Right lobe of liver (tissue), 6 donors: ENCODE measurements around the gene MFSD2A. TPM values are rescaled to one million over a fixed set of nuclear protein-coding genes. Genes with fewer than 3 reads are reported as not detected.
A peak's percentile ranks its signal among the peaks of the same experiment; 100 is the strongest.
"Not testable (repeated sequence)": the region's sequence is repeated elsewhere in the genome, so short reads cannot be mapped to it uniquely, and the experiment has no call there.

Experiments
- ATAC-seq, 4 donors: fragments of 200-7000 bp; cut with Tn5 transposase; one replicate each; pipeline ENCODE4 v1.9.1; 2020; ENCODE audit warnings: mild to moderate bottlenecking in 4 of 4, moderate library complexity in 4 of 4
- DNase-seq, 3 donors: peaks; one replicate each; pipeline ENCODE4 v3.0.0-alpha.2; 2020
- H3K27ac ChIP-seq, 3 donors: fragments of 200-600 bp; one replicate each; pipeline ENCODE4 v1.8.0; 2022
- H3K27me3 ChIP-seq, 2 donors: fragments of 200-600 bp; one replicate each; pipeline ENCODE4 v1.8.0; 2022
- H3K36me3 ChIP-seq, 4 donors: fragments of 200-600 bp; sonication (generic) in 1 of 4; one replicate each; pipeline versions ENCODE4 v1.5.1 to v1.8.0; 2017 to 2022; ENCODE audit warnings: control low read depth in 1 of 4
- H3K4me1 ChIP-seq, 4 donors: fragments of 200-600 bp; sonication (generic) in 1 of 4; one replicate each; pipeline versions ENCODE4 v1.5.1 to v1.8.0; 2017 to 2022; ENCODE audit warnings: control low read depth in 1 of 4
- H3K4me3 ChIP-seq, 3 donors: fragments of 200-600 bp; one replicate each; pipeline ENCODE4 v1.8.0; 2022
- H3K9me3 ChIP-seq, 4 donors: fragments of 200-600 bp; sonication (generic) in 1 of 4; one replicate each; pipeline versions ENCODE4 v1.5.1 to v1.8.0; 2017 to 2022; ENCODE audit warnings: control low read depth in 1 of 4
- POLR2A ChIP-seq: fragments of 450-650 bp; IDR thresholded peaks from one replicate; pipeline ENCODE4 v1.6.1; 2017; ENCODE audit warnings: antibody characterized with exemption, mild to moderate bottlenecking
- WGBS: methylation state at CpG from one replicate; pipeline ENCODE4 v1.1.6; 2018; ENCODE audit warnings: low coverage, low lambda C conversion rate; ENCODE audit not compliant: insufficient coverage; ENCODE audit errors: missing lambda C conversion rate; 5-methylcytosine and 5-hydroxymethylcytosine counted together
- intact Hi-C, 2 donors: fragments of 100-400 bp; cut with DNase I; formaldehyde crosslinking; loops; one replicate each; pipeline versions ENCODE4 v1.11.2 to v1.14.1; 2022
- total RNA-seq, 6 experiments: library from RNA; depleted of rRNA in 2 of 6; stranded (reverse); fragments of >200 nt in 2 of 6; fragmentation: NEBNext Ultra II Directional in 3 of 6; extraction: Animal tissue kit (Norgen Biotek cat#: 25700) in 3 of 6; gene quantifications; one replicate each; pipeline versions ENCODE4 v1.1.0 to v1.2.4, GENCODE V29; 2016 to 2023
- TF ChIP-seq, protein P1 (sequence below), 4 donors: fragments of 200-600 bp in 3 of 4; fragments of 450-650 bp in 1 of 4; IDR thresholded peaks; one replicate each; pipeline versions ENCODE4 v1.5.1 to v1.8.0; 2016 to 2022; ENCODE audit warnings: antibody characterized with exemption in 4 of 4, mild to moderate bottlenecking in 2 of 4
- donor health status: DM: no; HTN: yes; CAD: no.
- donor health status: DM: no; HTN: no; CAD: no.
- donor health status: DM: no; HTN: no; CAD: no.
- donor health status: DM: no; HTN: yes; CAD: no.
- donor health status: DM: no; HTN: yes; CAD: no.

MFSD2A gene
- total RNA-seq, 6 experiments from 2014 or later: 44.3 to 292 (median 113) TPM

- H3K4me1 ChIP-seq: no peaks in the 10 kb centered on the region
- TF ChIP-seq, protein P1, sequence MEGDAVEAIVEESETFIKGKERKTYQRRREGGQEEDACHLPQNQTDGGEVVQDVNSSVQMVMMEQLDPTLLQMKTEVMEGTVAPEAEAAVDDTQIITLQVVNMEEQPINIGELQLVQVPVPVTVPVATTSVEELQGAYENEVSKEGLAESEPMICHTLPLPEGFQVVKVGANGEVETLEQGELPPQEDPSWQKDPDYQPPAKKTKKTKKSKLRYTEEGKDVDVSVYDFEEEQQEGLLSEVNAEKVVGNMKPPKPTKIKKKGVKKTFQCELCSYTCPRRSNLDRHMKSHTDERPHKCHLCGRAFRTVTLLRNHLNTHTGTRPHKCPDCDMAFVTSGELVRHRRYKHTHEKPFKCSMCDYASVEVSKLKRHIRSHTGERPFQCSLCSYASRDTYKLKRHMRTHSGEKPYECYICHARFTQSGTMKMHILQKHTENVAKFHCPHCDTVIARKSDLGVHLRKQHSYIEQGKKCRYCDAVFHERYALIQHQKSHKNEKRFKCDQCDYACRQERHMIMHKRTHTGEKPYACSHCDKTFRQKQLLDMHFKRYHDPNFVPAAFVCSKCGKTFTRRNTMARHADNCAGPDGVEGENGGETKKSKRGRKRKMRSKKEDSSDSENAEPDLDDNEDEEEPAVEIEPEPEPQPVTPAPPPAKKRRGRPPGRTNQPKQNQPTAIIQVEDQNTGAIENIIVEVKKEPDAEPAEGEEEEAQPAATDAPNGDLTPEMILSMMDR (IDR thresholded peaks at IDR 0.05): no peak
- TF ChIP-seq POLR2A: no peak
Observed at GRCh38 chr1:39910263-39910662, 44.7 kb upstream of the MFSD2A start.

DNA sequence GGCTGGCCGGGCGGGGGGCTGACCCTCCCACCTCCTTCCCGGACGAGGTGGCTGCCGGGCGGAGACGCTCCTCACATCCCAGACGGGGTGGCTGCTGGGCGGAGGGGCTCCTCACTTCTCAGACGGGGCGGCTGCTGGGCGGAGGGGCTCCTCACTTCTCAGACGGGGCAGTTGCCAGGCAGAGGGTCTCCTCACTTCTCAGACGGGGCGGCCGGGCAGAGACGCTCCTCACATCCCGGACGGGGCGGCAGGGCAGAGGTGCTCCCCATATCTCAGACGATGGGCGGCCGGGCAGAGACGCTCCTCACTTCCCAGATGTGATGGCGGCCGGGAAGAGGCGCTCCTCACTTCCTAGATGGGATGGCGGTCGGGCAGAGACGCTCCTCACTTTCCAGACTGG, 41.8 kb upstream of the MFSD2A start:
- H3K4me3 ChIP-seq, H3K36me3 ChIP-seq, H3K9me3 ChIP-seq, H3K27me3 ChIP-seq, DNase-seq, ATAC-seq, H3K4me1 ChIP-seq, H3K27ac ChIP-seq, intact Hi-C loops: not testable (repeated sequence)
- no CpG with 5 or more reads among the region's 30 CpGs for WGBS

More at GRCh38 chr1:39910263-39910662, 44.7 kb upstream of the MFSD2A start:
- 81% methylated on average over 3 of the region's 3 CpGs for WGBS
- ATAC-seq (no peak), DNase-seq (no peak)
- intact Hi-C loops: no loop called here
- Histone ChIP-seq H3K36me3 (no peaks in the 10 kb centered on the region), H3K27ac (no peak overlapping the region), H3K4me3 (no peak overlapping the region), H3K9me3 (no peaks in the 10 kb centered on the region), H3K27me3 (no peaks in the 10 kb centered on the region)

GRCh38 chr1:39915499-39916129, 39.3 kb upstream of the MFSD2A start:
- H3K4me3 ChIP-seq: no peak overlapping the region
- peaks cover 0 to 4% (median 0%) of the 10 kb centered on the region in 4 donors for H3K4me1 ChIP-seq
- H3K9me3 ChIP-seq: no peaks in the 10 kb centered on the region
- no peaks in the 10 kb centered on the region for H3K36me3 ChIP-seq
- no peak overlapping the region for H3K27ac ChIP-seq
- no peak for DNase-seq
- no peak for ATAC-seq
- intact Hi-C loops: loop anchor here (5.0 kb wide), 2 partner anchors 57 to 62 kb away; no protein-coding TSS in a partner anchor
- TF ChIP-seq, protein P1 (IDR thresholded peaks at IDR 0.05): no peak
- no peak for TF ChIP-seq POLR2A
- H3K27me3 ChIP-seq: no peaks in the 10 kb centered on the region
- 40% methylated on average over 1 of the region's 6 CpGs for WGBS

- ATAC-seq (no peak), DNase-seq (no peak)
- Histone ChIP-seq H3K4me1 (peaks cover 0 to 7% (median 2%) of the 10 kb centered on the region in 4 donors), H3K9me3 (no peaks in the 10 kb centered on the region), H3K27me3 (no peaks in the 10 kb centered on the region), H3K27ac (no peak overlapping the region), H3K4me3 (no peak overlapping the region), H3K36me3 (no peaks in the 10 kb centered on the region)
- intact Hi-C loops: loop anchor here (5.0 kb wide), 2 partner anchors 54 to 59 kb away; no protein-coding TSS in a partner anchor
- no peak for TF ChIP-seq POLR2A
- TF ChIP-seq, protein P1 (IDR thresholded peaks at IDR 0.05): no peak
- 75% methylated on average over 1 of the region's 2 CpGs for WGBS
Observed at GRCh38 chr1:39917825-39918224, 37.1 kb upstream of the MFSD2A start.

- DNase-seq: peak in 1 of 3 donors; percentile 42
- TF ChIP-seq, protein P1 (IDR thresholded peaks at IDR 0.05): peak; percentile 54 to 78 (median 62)
- TF ChIP-seq POLR2A: no peak
- H3K9me3 ChIP-seq: no peaks in the 10 kb centered on the region
- peaks cover 0 to 10% (median 2%) of the 10 kb centered on the region in 4 donors for H3K4me1 ChIP-seq
- no peak overlapping the region for H3K27ac ChIP-seq
- H3K27me3 ChIP-seq: no peaks in the 10 kb centered on the region
- H3K36me3 ChIP-seq: no peaks in the 10 kb centered on the region
- WGBS: 31% methylated on average over 3 of the region's 3 CpGs
- H3K4me3 ChIP-seq: no peak overlapping the region
- ATAC-seq: peak; percentile 77 to 85 (median 83)
- intact Hi-C loops: loop anchor here (5.0 kb wide), 2 partner anchors 53 to 58 kb away; no protein-coding TSS in a partner anchor
Observed at GRCh38 chr1:39919545-39919944, 35.4 kb upstream of the MFSD2A start.
